MCF 10A (cell line): ENCODE measurements around the gene DDC. TPM values are rescaled to one million over a fixed set of nuclear protein-coding genes. Genes with fewer than 3 reads are reported as not detected.

Experiments used
- BruUV-seq: library from RNA; stranded (reverse); fragments of 400-500 nt; replicated peaks from 2 replicates; lab custom pipeline; 2021; lab: Mats Ljungman, UMichigan
- CTCF ChIA-PET: fragments of 300-600 bp; sonication (Branson Sonifier 250); formaldehyde crosslinking; extraction: SDS; loops from one replicate; lab custom pipeline; 2021; ENCODE audit warnings: antibody characterized with exemption, inconsistent platforms; lab: Yijun Ruan, JAX
- POLR2A ChIA-PET: fragments of 300-600, 350-650 bp; sonication (Branson Sonifier 250); formaldehyde crosslinking; extraction: SDS; loops from one replicate; lab custom pipeline; 2020; ENCODE audit warnings: antibody characterized with exemption, inconsistent platforms; lab: Yijun Ruan, JAX
- DNase-seq: peaks from one replicate; pipeline ENCODE4 v3.0.0-alpha.2; 2018; ENCODE audit not compliant: unreplicated experiment
- H3K27ac Mint-ChIP-seq: one replicate; pipeline ENCODE4 v1.8.0; 2022; ENCODE audit warnings: mild to moderate bottlenecking, low read depth, mixed read lengths; ENCODE audit not compliant: unreplicated experiment
- H3K27me3 Mint-ChIP-seq: one replicate; pipeline ENCODE4 v1.8.0; 2022; ENCODE audit warnings: mixed read lengths; ENCODE audit not compliant: insufficient read depth, unreplicated experiment
- H3K36me3 Mint-ChIP-seq: one replicate; pipeline ENCODE4 v1.8.0; 2022; ENCODE audit warnings: mild to moderate bottlenecking, moderate library complexity, mixed read lengths; ENCODE audit not compliant: insufficient read depth, unreplicated experiment
- H3K4me1 Mint-ChIP-seq: one replicate; pipeline ENCODE4 v1.8.0; 2022; ENCODE audit warnings: mixed read lengths; ENCODE audit not compliant: insufficient read depth, unreplicated experiment
- H3K4me3 Mint-ChIP-seq: one replicate; pipeline ENCODE4 v1.8.0; 2022; ENCODE audit warnings: mild to moderate bottlenecking, moderate library complexity, mixed read lengths; ENCODE audit not compliant: unreplicated experiment
- H3K9me3 Mint-ChIP-seq: one replicate; pipeline ENCODE4 v1.8.0; 2022; ENCODE audit warnings: mixed read lengths; ENCODE audit not compliant: unreplicated experiment
- CTCF ChIP-seq: fragments of 200-600 bp; IDR thresholded peaks from one replicate; pipeline ENCODE4 v1.8.0; 2022; ENCODE audit warnings: antibody characterized with exemption, mild to moderate bottlenecking; ENCODE audit not compliant: unreplicated experiment
- intact Hi-C: fragments of 100-400 bp; cut with micrococcal nuclease; formaldehyde crosslinking; loops from 2 replicates; pipeline ENCODE4 v1.14.1; 2022
- total RNA-seq: library from RNA; stranded (reverse); gene quantifications from 2 replicates; pipeline ENCODE4 v1.2.3, GENCODE V29; 2022

Gene DDC
- total RNA-seq, 1 experiment from 2014 or later, result 0.79 TPM

GRCh38 chr7:50497068-50497642, 68.0 kb downstream of the DDC start:
- no TSS peak for BruUV-seq
- Mint-ChIP-seq H3K36me3 (peaks cover 5% of the 10 kb centered on the region), H3K27ac (peak overlapping the region; percentile 85), H3K27me3 (no peaks in the 10 kb centered on the region), H3K4me3 (no peak overlapping the region), H3K4me1 (peaks cover 48% of the 10 kb centered on the region), H3K9me3 (no peaks in the 10 kb centered on the region)
- intact Hi-C loops, result no loop called here
- DNase-seq, result peak; percentile 33
- POLR2A ChIA-PET, result interaction anchor here (0.7 to 2.1 kb wide), 5 partner anchors 16 to 38 kb away, joined by 3 to 11 read pairs (median 4); no protein-coding TSS in a partner anchor
- TF ChIP-seq CTCF, result no peak
- CTCF ChIA-PET, result interaction anchor here (0.5 to 4.5 kb wide), 6 partner anchors 8 to 860 kb away, joined by 3 to 24 read pairs (median 4); no protein-coding TSS in a partner anchor

- CTCF ChIA-PET, result interaction anchor here (0.5 to 4.5 kb wide), 6 partner anchors 8 to 861 kb away, joined by 3 to 24 read pairs (median 4); no protein-coding TSS in a partner anchor
- DNase-seq, result no peak
- POLR2A ChIA-PET, result interaction anchor here (0.7 to 1.6 kb wide), 4 partner anchors 16 to 35 kb away, joined by 3 to 5 read pairs (median 4); no protein-coding TSS in a partner anchor
- Mint-ChIP-seq H3K27me3 (no peaks in the 10 kb centered on the region), H3K4me1 (peaks cover 42% of the 10 kb centered on the region), H3K36me3 (peaks cover 5% of the 10 kb centered on the region), H3K4me3 (no peak overlapping the region), H3K27ac (peak overlapping the region; percentile 85), H3K9me3 (no peaks in the 10 kb centered on the region)
- no TSS peak for BruUV-seq
- intact Hi-C loops, result no loop called here
- no peak for TF ChIP-seq CTCF
Observed at GRCh38 chr7:50496569-50496968, 68.6 kb downstream of the DDC start.

DNA sequence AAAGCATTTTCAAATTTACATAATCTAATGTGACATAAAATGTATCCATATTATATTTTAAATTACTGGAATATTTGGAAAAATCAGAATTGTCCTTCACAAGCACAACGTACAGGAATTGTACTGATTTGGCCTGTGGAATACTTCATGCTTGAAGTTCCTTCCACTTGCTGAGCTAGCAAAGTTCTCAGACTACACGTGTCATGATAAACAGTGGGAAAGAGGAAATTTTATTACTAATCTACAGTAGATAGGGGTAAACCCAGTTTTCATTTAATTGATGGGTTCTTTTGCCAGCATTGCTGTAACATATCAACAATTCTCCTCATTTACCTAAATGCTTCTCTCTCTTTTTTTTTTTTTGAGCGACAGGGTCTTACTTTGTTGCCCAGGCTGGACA, 69.5 kb downstream of the DDC start:
- BruUV-seq, result no TSS peak
- H3K4me1 Mint-ChIP-seq, result peaks cover 35% of the 10 kb centered on the region
- intact Hi-C loops, result no loop called here
- POLR2A ChIA-PET, result interaction anchor here (0.7 to 1.3 kb wide), 2 partner anchors 12 to 28 kb away, joined by 3 to 4 read pairs; no protein-coding TSS in a partner anchor
- no peak overlapping the region for H3K4me3 Mint-ChIP-seq
- peaks cover 5% of the 10 kb centered on the region for H3K36me3 Mint-ChIP-seq
- H3K27me3 Mint-ChIP-seq, result no peaks in the 10 kb centered on the region
- no peak for TF ChIP-seq CTCF
- CTCF ChIA-PET, result interaction anchor here (0.6 to 4.5 kb wide), 4 partner anchors 9 to 667 kb away, joined by 3 to 24 read pairs (median 4); no protein-coding TSS in a partner anchor
- no peak for DNase-seq
- no peak overlapping the region for H3K27ac Mint-ChIP-seq
- H3K9me3 Mint-ChIP-seq, result no peaks in the 10 kb centered on the region

DNA sequence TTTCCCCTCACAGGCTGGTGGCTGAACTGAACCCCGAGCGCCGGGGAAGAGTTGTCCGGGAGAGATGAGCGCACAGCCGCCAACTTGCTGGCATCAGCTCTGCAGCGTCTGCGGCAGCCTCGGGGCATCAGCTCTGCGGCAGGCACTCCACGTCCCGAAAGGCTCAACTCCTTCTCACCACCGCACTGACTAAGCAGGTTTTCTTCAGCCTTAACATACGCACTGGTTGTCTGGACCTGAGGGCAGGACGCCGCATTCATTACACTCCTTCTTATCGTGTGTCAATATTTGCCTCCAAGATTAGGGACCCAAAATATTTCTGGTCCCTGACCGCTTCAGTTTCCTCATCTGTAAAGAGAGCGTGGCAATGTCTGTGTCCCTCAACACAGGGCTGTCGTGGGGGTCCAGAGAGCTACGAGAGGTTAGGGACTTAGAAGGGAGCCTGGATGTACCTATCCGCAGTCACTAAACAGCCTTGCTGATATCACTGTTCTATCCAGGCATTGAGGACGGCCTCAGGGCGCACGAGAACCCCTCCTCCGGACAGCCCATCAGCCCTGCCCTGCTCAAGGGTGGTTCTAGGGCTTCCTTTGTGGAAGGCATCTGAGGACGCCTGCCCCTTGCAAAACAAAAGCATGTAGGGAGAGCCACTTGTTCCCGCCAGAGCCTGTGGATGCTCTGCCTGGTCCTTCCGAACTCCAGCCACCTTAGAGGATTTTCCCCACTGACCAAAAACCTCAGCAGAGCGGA, 72.3 kb downstream of the DDC start:
- POLR2A ChIA-PET, result no interaction called here
- TF ChIP-seq CTCF, result no peak
- intact Hi-C loops, result no loop called here
- no peak overlapping the region for H3K4me3 Mint-ChIP-seq
- H3K9me3 Mint-ChIP-seq, result no peaks in the 10 kb centered on the region
- peaks cover 5% of the 10 kb centered on the region for H3K36me3 Mint-ChIP-seq
- CTCF ChIA-PET, result interaction anchor here (1.5 kb wide), 1 partner anchor 25 kb away, joined by 3 read pairs; no protein-coding TSS in a partner anchor
- DNase-seq, result no peak
- H3K27me3 Mint-ChIP-seq, result no peaks in the 10 kb centered on the region
- peaks cover 12% of the 10 kb centered on the region for H3K4me1 Mint-ChIP-seq
- H3K27ac Mint-ChIP-seq, result no peak overlapping the region
- BruUV-seq, result no TSS peak
